OCI-LY3 (cell line): Measurements from ENCODE around the gene STAP1.

Source experiments
- CTCF ChIP-seq: fragments of 200-600, 300-600 bp; sonication (generic); IDR thresholded peaks from 2 replicates; pipeline ENCODE4 v1.5.1; 2014; ENCODE audit warnings: antibody characterized with exemption, low read length, low read depth
- EZH2phosphoT487 ChIP-seq: fragments of 200-600 bp; shearing (Covaris generic); IDR thresholded peaks from 2 replicates; pipeline ENCODE4 v1.6.1; 2018; ENCODE audit warnings: antibody characterized with exemption, mixed run types, low read depth

- TF ChIP-seq CTCF: no peak
- no peak for TF ChIP-seq EZH2phosphoT487
Observed at GRCh38 chr4:67539830-67540229, 18.7 kb upstream of the STAP1 start.
